Urinary bladder (tissue), 4 donors: Measurements from ENCODE around the gene KIN. TPM values are rescaled to one million over a fixed set of nuclear protein-coding genes. Genes with fewer than 3 reads are reported as not detected.
"Not testable (repeated sequence)": the region's sequence is repeated elsewhere in the genome, so short reads cannot be mapped to it uniquely, and the experiment has no call there.

Experiments used
- DNase-seq: peaks from one replicate; pipeline ENCODE4 v3.0.0-alpha.2; 2015; ENCODE audit errors: extremely low spot score
- H3K27ac ChIP-seq: one replicate; pipeline ENCODE4 v1.5.1; 2013; ENCODE audit warnings: low read depth, mild to moderate bottlenecking, moderate library complexity
- H3K36me3 ChIP-seq: one replicate; pipeline ENCODE4 v1.6.1; 2013; ENCODE audit warnings: mild to moderate bottlenecking, moderate library complexity; ENCODE audit not compliant: insufficient read depth
- H3K4me1 ChIP-seq: one replicate; pipeline ENCODE4 v1.6.1; 2013; ENCODE audit warnings: mild to moderate bottlenecking, moderate library complexity; ENCODE audit not compliant: insufficient read depth
- H3K4me3 ChIP-seq: one replicate; pipeline ENCODE4 v1.5.1; 2013; ENCODE audit warnings: low read depth, low read length
- whole genome bisulfite sequencing: extraction: QIAGEN DNeasy Blood & Tissue Kit; methylation state at CpG from one replicate; pipeline ENCODE4 v1.1.7; 2013; 5-methylcytosine and 5-hydroxymethylcytosine counted together
- polyA plus RNA-seq: library from polyadenylated mRNA; stranded (reverse); fragments of 200-250 nt; gene quantifications from one replicate; pipeline ENCODE4 v1.2.3, GENCODE V29; 2013
- total RNA-seq: library from RNA; depleted of rRNA; stranded (reverse); fragments of >200 nt; gene quantifications from one replicate; pipeline ENCODE4 v1.2.3, GENCODE V29; 2014
- donor health status: healthy with polysubstance abuse.
- donor health status: healthy.

The KIN gene
- total and polyA plus RNA-seq, 2 donors = 8.0 to 15.9 TPM

- Histone ChIP-seq H3K4me1 (no peaks in the 10 kb centered on the region), H3K27ac (no peak overlapping the region), H3K4me3 (no peak overlapping the region), H3K36me3 (no peaks in the 10 kb centered on the region)
- DNase-seq = no peak
- WGBS = 86% methylated on average over 8 of the region's 8 CpGs
These were observed 43.5 kb downstream of the KIN start for GRCh38 chr10:7744307-7744706.

GRCh38 chr10:7738536-7739407 is 49.0 kb downstream of the KIN start:
- DNase-seq = no peak
- Histone ChIP-seq H3K27ac (no peak overlapping the region), H3K4me3 (no peak overlapping the region), H3K36me3 (no peaks in the 10 kb centered on the region), H3K4me1 (no peaks in the 10 kb centered on the region)
- WGBS = 80% methylated on average over 20 of the region's 20 CpGs

- no peak overlapping the region for H3K27ac ChIP-seq
- no peaks in the 10 kb centered on the region for H3K4me1 ChIP-seq
- 92% methylated on average over 13 of the region's 13 CpGs for WGBS
- no peaks in the 10 kb centered on the region for H3K36me3 ChIP-seq
- no peak for DNase-seq
- no peak overlapping the region for H3K4me3 ChIP-seq
These were observed 53.0 kb downstream of the KIN start for GRCh38 chr10:7734821-7735220.

GRCh38 chr10:7722927-7723529 is 64.8 kb downstream of the KIN start:
- no peak for DNase-seq
- H3K4me3 ChIP-seq = no peak overlapping the region
- WGBS = 93% methylated on average over 18 of the region's 18 CpGs
- H3K36me3 ChIP-seq = no peaks in the 10 kb centered on the region
- no peak overlapping the region for H3K27ac ChIP-seq
- H3K4me1 ChIP-seq = no peaks in the 10 kb centered on the region

GRCh38 chr10:7720478-7720877 is 67.3 kb downstream of the KIN start:
- WGBS = 77% methylated on average over 10 of the region's 10 CpGs
- Histone ChIP-seq H3K4me3 (no peak overlapping the region), H3K27ac (no peak overlapping the region), H3K4me1 (no peaks in the 10 kb centered on the region), H3K36me3 (no peaks in the 10 kb centered on the region)
- DNase-seq = no peak

GRCh38 chr10:7718685-7719084 is 69.1 kb downstream of the KIN start:
- H3K27ac ChIP-seq = no peak overlapping the region
- WGBS = 86% methylated on average over 4 of the region's 4 CpGs
- H3K36me3 ChIP-seq = no peaks in the 10 kb centered on the region

GRCh38 chr10:7717767-7718166 is 70.0 kb downstream of the KIN start:
- H3K27ac ChIP-seq = no peak overlapping the region
- WGBS = 86% methylated on average over 5 of the region's 5 CpGs
- H3K4me3 ChIP-seq = no peak overlapping the region
- DNase-seq = no peak
- H3K36me3 ChIP-seq = no peaks in the 10 kb centered on the region
- no peaks in the 10 kb centered on the region for H3K4me1 ChIP-seq

More at GRCh38 chr10:7718685-7719084, 69.1 kb downstream of the KIN start:
- Histone ChIP-seq H3K4me3 (no peak overlapping the region), H3K4me1 (no peaks in the 10 kb centered on the region)
- DNase-seq = no peak

GRCh38 chr10:7715515-7715914 is 72.3 kb downstream of the KIN start:
- Histone ChIP-seq H3K36me3 (no peaks in the 10 kb centered on the region), H3K4me1 (no peaks in the 10 kb centered on the region), H3K27ac (no peak overlapping the region), H3K4me3 (no peak overlapping the region)
- no peak for DNase-seq
- WGBS = 95% methylated on average over 7 of the region's 7 CpGs

GRCh38 chr10:7711075-7711474 is 76.7 kb downstream of the KIN start:
- not testable (repeated sequence) for H3K4me3 ChIP-seq, H3K27ac ChIP-seq, DNase-seq, H3K4me1 ChIP-seq, H3K36me3 ChIP-seq
- 90% methylated on average over 5 of the region's 5 CpGs for WGBS

GRCh38 chr10:7710446-7710845 is 77.3 kb downstream of the KIN start:
- no peaks in the 10 kb centered on the region for H3K36me3 ChIP-seq
- DNase-seq = no peak
- WGBS = 93% methylated on average over 1 of the region's 1 CpG
- H3K27ac ChIP-seq = no peak overlapping the region
- no peak overlapping the region for H3K4me3 ChIP-seq
- H3K4me1 ChIP-seq = no peaks in the 10 kb centered on the region

GRCh38 chr10:7708832-7709231 is 79.0 kb downstream of the KIN start:
- no peak for DNase-seq
- 97% methylated on average over 4 of the region's 4 CpGs for WGBS
- H3K4me1 ChIP-seq = no peaks in the 10 kb centered on the region
- H3K27ac ChIP-seq = no peak overlapping the region
- H3K36me3 ChIP-seq = no peaks in the 10 kb centered on the region
- H3K4me3 ChIP-seq = no peak overlapping the region

GRCh38 chr10:7707858-7708622 is 79.8 kb downstream of the KIN start:
- Histone ChIP-seq H3K4me1 (no peaks in the 10 kb centered on the region), H3K4me3 (no peak overlapping the region), H3K27ac (no peak overlapping the region), H3K36me3 (no peaks in the 10 kb centered on the region)
- no peak for DNase-seq
- WGBS = 87% methylated on average over 5 of the region's 5 CpGs

GRCh38 chr10:7707102-7707501 is 80.7 kb downstream of the KIN start:
- H3K4me3 ChIP-seq = no peak overlapping the region
- 83% methylated on average over 4 of the region's 4 CpGs for WGBS
- H3K4me1 ChIP-seq = no peaks in the 10 kb centered on the region
- no peak for DNase-seq
- no peak overlapping the region for H3K27ac ChIP-seq
- no peaks in the 10 kb centered on the region for H3K36me3 ChIP-seq
